ENCODE data around the gene GNAI3. TPM values are rescaled to one million over a fixed set of nuclear protein-coding genes. Genes with fewer than 3 reads are reported as not detected.

Gene GNAI3
- total and polyA plus RNA-seq, 2 of the 13 experiments (the other 11 are each of a cell fraction or from before 2014, with no cell fraction given), result 4.3 to 9.0 TPM

DNA sequence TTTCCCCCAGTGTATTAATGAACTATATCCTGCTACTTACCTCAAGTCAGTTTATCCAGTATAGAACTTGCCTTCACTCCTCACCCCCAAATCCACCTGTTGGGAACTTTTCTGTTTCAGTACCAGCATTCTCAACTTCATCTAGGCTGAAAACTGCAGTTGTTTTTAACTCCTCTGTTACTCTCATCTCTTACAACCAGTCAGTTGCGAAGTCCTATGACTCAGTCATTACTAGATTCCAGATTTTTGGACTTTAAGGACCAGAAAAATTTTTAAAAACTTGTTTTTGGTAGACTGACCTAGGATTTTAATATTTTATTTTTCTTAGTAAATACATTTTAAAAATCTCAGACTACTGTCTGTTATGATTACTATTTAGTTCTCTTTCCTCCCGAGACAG lies 8.1 kb downstream of the GNAI3 start:
- no peak overlapping the region for H3K4me2 ChIP-seq (ENCODE audit: low read depth, low read length)
- no peak overlapping the region for H3K27ac ChIP-seq (ENCODE audit: extremely low read length, insufficient read depth, low read length)
- TF ChIP-seq E2F5 (CRISPR knock-in tag; conservative IDR thresholded peaks at IDR 0.05) (no peak), BHLHE40 (IDR thresholded peaks at IDR 0.05; ENCODE audit: low read length) (no peak), ATF7-NPFF (CRISPR knock-in tag; IDR thresholded peaks at IDR 0.05; ENCODE audit: low read depth) (no peak), JARID2 (CRISPR knock-in tag; IDR thresholded peaks at IDR 0.05; ENCODE audit: insufficient replicate concordance) (no peak), KAT2B (IDR thresholded peaks at IDR 0.05; ENCODE audit: borderline replicate concordance, low read depth, low read length) (no peak), ZNF616 (CRISPR knock-in tag; IDR thresholded peaks at IDR 0.05; ENCODE audit: low read depth) (no peak), ZMYM4 (CRISPR knock-in tag; IDR thresholded peaks at IDR 0.05) (no peak), ZNF446 (CRISPR knock-in tag; IDR thresholded peaks at IDR 0.05) (no peak), MBNL3 (CRISPR knock-in tag; conservative IDR thresholded peaks at IDR 0.05) (no peak), ONECUT2 (CRISPR knock-in tag; IDR thresholded peaks at IDR 0.05) (no peak), ASH2L (IDR thresholded peaks at IDR 0.05; ENCODE audit: insufficient read length, low read depth, low read length) (no peak), NCOA2 (CRISPR knock-in tag; IDR thresholded peaks at IDR 0.05) (no peak), DPF2 (CRISPR knock-in tag; IDR thresholded peaks at IDR 0.05; ENCODE audit: borderline replicate concordance, low read depth) (no peak), ZMYM3 (CRISPR knock-in tag; IDR thresholded peaks at IDR 0.05) (no peak), ZNF30 (CRISPR knock-in tag; IDR thresholded peaks at IDR 0.05) (no peak), ZNF468 (CRISPR knock-in tag; IDR thresholded peaks at IDR 0.05) (no peak), ZNF207 (IDR thresholded peaks at IDR 0.05; ENCODE audit: borderline replicate concordance) (no peak), ZXDC (CRISPR knock-in tag; IDR thresholded peaks at IDR 0.05) (no peak)
- TF ChIP-seq, protein P1, sequence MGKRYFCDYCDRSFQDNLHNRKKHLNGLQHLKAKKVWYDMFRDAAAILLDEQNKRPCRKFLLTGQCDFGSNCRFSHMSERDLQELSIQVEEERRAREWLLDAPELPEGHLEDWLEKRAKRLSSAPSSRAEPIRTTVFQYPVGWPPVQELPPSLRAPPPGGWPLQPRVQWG (CRISPR knock-in tag; IDR thresholded peaks at IDR 0.05; ENCODE audit: borderline replicate concordance, low read depth), result no peak
- TF ChIP-seq, protein P2, sequence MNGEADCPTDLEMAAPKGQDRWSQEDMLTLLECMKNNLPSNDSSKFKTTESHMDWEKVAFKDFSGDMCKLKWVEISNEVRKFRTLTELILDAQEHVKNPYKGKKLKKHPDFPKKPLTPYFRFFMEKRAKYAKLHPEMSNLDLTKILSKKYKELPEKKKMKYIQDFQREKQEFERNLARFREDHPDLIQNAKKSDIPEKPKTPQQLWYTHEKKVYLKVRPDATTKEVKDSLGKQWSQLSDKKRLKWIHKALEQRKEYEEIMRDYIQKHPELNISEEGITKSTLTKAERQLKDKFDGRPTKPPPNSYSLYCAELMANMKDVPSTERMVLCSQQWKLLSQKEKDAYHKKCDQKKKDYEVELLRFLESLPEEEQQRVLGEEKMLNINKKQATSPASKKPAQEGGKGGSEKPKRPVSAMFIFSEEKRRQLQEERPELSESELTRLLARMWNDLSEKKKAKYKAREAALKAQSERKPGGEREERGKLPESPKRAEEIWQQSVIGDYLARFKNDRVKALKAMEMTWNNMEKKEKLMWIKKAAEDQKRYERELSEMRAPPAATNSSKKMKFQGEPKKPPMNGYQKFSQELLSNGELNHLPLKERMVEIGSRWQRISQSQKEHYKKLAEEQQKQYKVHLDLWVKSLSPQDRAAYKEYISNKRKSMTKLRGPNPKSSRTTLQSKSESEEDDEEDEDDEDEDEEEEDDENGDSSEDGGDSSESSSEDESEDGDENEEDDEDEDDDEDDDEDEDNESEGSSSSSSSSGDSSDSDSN (CRISPR knock-in tag; IDR thresholded peaks at IDR 0.05), result no peak
- no peak overlapping the region for H2AFZ ChIP-seq (ENCODE audit: low read length)
- no TSS peak for BruUV-seq (replicated peaks)
- H3K79me2 ChIP-seq (ENCODE audit: insufficient read depth, low read length), result peaks cover 96% of the 10 kb centered on the region
- ChIA-PET POLR2A (no interaction called here), CTCF (ENCODE audit: low intra/inter-chr PET ratio, low total read pairs) (no interaction called here)
- intact Hi-C loops (cut with micrococcal nuclease; ENCODE audit: unreplicated experiment), result no loop called here
- H3K9ac ChIP-seq (ENCODE audit: insufficient read depth, low read depth, low read length), result no peak overlapping the region
- ATAC-seq, result no peak
- WGBS (ENCODE audit: low lambda C conversion rate), result 94% methylated on average over 2 of the region's 2 CpGs
- no peak for DNase-seq (ENCODE audit: low spot score)
- no peaks in the 10 kb centered on the region for H3K9me3 ChIP-seq (ENCODE audit: low read length)
- no peak for FAIRE-seq
- H4K20me1 ChIP-seq (ENCODE audit: insufficient read depth, low read length), result peaks cover 23% of the 10 kb centered on the region
- H3K27me3 ChIP-seq (ENCODE audit: control insufficient read depth in 1 of 2, insufficient read depth in 2 of 2, low read length in 2 of 2), result no peaks in the 10 kb centered on the region
- peaks cover 44% of the 10 kb centered on the region for H3K4me1 ChIP-seq (ENCODE audit: insufficient read depth, low read length)
- no peaks in the 10 kb centered on the region for H3K36me3 ChIP-seq (replicated peaks in 1 of 2; ENCODE audit: control insufficient read depth in 1 of 2, insufficient read depth in 2 of 2, low read length in 2 of 2)
- no peak overlapping the region for H3K4me3 ChIP-seq (replicated peaks in 1 of 3; ENCODE audit: insufficient read depth in 1 of 3, low read depth in 2 of 3, low read length in 3 of 3)
- in situ Hi-C loops (cut with HindIII; ENCODE audit: extremely low pct_ligation_motif_present, low pct_unique_long_range_greater_than_20kb), result no loop called here
